GM12878 (cell line): ENCODE measurements around the gene URAD.

ENCODE experiments used
- EP300 ChIP-seq, 2 experiments: fragments of 150-350 bp in 1 of 2; IDR thresholded peaks; 2 replicates each; pipeline ENCODE4 v1.6.1; 2011 to 2012; ENCODE audit warnings: low read depth in 2 of 2, low read length in 2 of 2, borderline replicate concordance in 1 of 2, improper control_type of control experiment in 1 of 2, inconsistent platforms in 1 of 2; ENCODE audit not compliant: control insufficient read depth in 1 of 2
- MTA3 ChIP-seq: IDR thresholded peaks from 2 replicates; pipeline ENCODE4 v1.6.1; 2012; ENCODE audit warnings: low read length, inconsistent platforms, borderline replicate concordance
- MYC ChIP-seq: IDR thresholded peaks from 2 replicates; pipeline ENCODE4 v1.6.1; 2011; ENCODE audit warnings: mild to moderate bottlenecking, low read length, moderate library complexity, inconsistent platforms; ENCODE audit not compliant: insufficient read depth, insufficient replicate concordance, insufficient read length, severe bottlenecking
- POLR2A ChIP-seq: IDR thresholded peaks from 2 replicates; pipeline ENCODE4 v1.6.1; 2011; ENCODE audit warnings: low read depth, mild to moderate bottlenecking, low read length
- POLR2AphosphoS5 ChIP-seq: IDR thresholded peaks from 2 replicates; pipeline ENCODE4 v1.6.1; 2011; ENCODE audit warnings: mild to moderate bottlenecking, low read length, inconsistent platforms
- ZNF207 ChIP-seq: fragments of 450-650 bp; IDR thresholded peaks from 2 replicates; pipeline ENCODE4 v1.6.1; 2014; ENCODE audit warnings: antibody characterized with exemption, mild to moderate bottlenecking, borderline replicate concordance
- TF ChIP-seq, protein P1 (sequence below): IDR thresholded peaks from 2 replicates; pipeline ENCODE4 v1.6.1; 2011; ENCODE audit warnings: borderline replicate concordance, low read depth, mild to moderate bottlenecking, moderate library complexity, low read length; ENCODE audit not compliant: insufficient read depth, poor library complexity, severe bottlenecking
- TF ChIP-seq, protein P2 (sequence below): fragments of 450-650 bp; IDR thresholded peaks from 2 replicates; pipeline ENCODE4 v1.6.1; 2016; ENCODE audit warnings: mild to moderate bottlenecking
- TF ChIP-seq, protein P3 (sequence below), 3 experiments: IDR thresholded peaks in 2 of 3; conservative IDR thresholded peaks in 1 of 3; 2 replicates each; pipeline ENCODE4 v1.5.1; 2011; ENCODE audit warnings: low read depth in 3 of 3, low read length in 3 of 3, mild to moderate bottlenecking in 3 of 3, control low read depth in 2 of 3, moderate library complexity in 2 of 3, inconsistent platforms in 1 of 3, mixed read lengths in 1 of 3; ENCODE audit not compliant: control insufficient read depth in 2 of 3, insufficient read depth in 1 of 3; ENCODE audit errors: extremely low read depth in 1 of 3

DNA sequence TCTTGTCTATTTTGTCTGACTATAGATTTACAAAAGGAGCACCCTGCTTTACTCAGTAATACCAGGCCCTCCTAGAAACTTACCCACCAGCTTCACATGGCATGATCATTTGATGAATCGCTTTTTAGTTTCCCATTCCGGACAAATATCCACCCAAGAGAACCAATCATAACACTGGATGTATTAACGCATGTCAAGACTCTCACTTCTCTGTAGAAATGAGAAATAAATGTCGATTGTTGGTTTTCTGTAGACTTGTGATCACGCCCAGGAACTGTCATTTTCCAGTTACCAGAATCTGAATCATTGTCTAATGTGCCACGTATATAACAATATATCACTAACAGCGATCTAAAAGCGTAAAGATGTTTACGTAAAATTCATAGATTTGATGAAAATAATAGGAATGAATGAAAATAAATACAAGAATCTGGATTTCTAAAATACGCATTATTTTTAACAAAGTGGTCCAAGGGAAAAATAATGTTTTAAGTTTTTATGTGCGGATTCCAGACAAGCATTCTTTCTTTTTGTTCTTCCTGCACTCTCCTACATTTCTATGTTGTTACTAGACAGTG lies 33.4 kb downstream of the URAD start:
- TF ChIP-seq, protein P1, sequence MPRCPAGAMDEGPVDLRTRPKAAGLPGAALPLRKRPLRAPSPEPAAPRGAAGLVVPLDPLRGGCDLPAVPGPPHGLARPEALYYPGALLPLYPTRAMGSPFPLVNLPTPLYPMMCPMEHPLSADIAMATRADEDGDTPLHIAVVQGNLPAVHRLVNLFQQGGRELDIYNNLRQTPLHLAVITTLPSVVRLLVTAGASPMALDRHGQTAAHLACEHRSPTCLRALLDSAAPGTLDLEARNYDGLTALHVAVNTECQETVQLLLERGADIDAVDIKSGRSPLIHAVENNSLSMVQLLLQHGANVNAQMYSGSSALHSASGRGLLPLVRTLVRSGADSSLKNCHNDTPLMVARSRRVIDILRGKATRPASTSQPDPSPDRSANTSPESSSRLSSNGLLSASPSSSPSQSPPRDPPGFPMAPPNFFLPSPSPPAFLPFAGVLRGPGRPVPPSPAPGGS, result no peak
- TF ChIP-seq, protein P2, sequence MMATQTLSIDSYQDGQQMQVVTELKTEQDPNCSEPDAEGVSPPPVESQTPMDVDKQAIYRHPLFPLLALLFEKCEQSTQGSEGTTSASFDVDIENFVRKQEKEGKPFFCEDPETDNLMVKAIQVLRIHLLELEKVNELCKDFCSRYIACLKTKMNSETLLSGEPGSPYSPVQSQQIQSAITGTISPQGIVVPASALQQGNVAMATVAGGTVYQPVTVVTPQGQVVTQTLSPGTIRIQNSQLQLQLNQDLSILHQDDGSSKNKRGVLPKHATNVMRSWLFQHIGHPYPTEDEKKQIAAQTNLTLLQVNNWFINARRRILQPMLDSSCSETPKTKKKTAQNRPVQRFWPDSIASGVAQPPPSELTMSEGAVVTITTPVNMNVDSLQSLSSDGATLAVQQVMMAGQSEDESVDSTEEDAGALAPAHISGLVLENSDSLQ, result no peak
- TF ChIP-seq EP300 (IDR thresholded peaks at IDR 0.05; ENCODE audit: borderline replicate concordance in 1 of 2, control insufficient read depth in 1 of 2, low read depth in 2 of 2, low read length in 2 of 2) (no peak), POLR2A (no peak), ZNF207 (no peak), MTA3 (no peak), POLR2AphosphoS5 (no peak), MYC (no peak)
- TF ChIP-seq, protein P3, sequence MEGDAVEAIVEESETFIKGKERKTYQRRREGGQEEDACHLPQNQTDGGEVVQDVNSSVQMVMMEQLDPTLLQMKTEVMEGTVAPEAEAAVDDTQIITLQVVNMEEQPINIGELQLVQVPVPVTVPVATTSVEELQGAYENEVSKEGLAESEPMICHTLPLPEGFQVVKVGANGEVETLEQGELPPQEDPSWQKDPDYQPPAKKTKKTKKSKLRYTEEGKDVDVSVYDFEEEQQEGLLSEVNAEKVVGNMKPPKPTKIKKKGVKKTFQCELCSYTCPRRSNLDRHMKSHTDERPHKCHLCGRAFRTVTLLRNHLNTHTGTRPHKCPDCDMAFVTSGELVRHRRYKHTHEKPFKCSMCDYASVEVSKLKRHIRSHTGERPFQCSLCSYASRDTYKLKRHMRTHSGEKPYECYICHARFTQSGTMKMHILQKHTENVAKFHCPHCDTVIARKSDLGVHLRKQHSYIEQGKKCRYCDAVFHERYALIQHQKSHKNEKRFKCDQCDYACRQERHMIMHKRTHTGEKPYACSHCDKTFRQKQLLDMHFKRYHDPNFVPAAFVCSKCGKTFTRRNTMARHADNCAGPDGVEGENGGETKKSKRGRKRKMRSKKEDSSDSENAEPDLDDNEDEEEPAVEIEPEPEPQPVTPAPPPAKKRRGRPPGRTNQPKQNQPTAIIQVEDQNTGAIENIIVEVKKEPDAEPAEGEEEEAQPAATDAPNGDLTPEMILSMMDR (IDR thresholded peaks at IDR 0.05 in 2 of 3, conservative IDR thresholded peaks at IDR 0.05 in 1 of 3; ENCODE audit: control insufficient read depth in 2 of 3, extremely low read depth in 1 of 3, insufficient read depth in 1 of 3, low read depth in 3 of 3, low read length in 3 of 3), result no peak
